SK-N-MC (cell line): ENCODE data around the gene SLC27A3.

ENCODE experiments used
- DNase-seq: peaks from one replicate; pipeline ENCODE4 v3.0.0-alpha.2; 2011; ENCODE audit warnings: low read depth, low spot score
- H3K27ac ChIP-seq: fragments of 200-600 bp; sonication (generic); 2 replicates; pipeline ENCODE4 v1.5.1; 2016; ENCODE audit warnings: mixed run types
- H3K36me3 ChIP-seq: fragments of 200-600 bp; sonication (generic); 2 replicates; pipeline ENCODE4 v1.6.1; 2017; ENCODE audit warnings: antibody characterized with exemption, low read length, mixed read lengths; ENCODE audit not compliant: insufficient read depth
- H3K4me3 ChIP-seq: fragments of 200-600 bp; sonication (generic); 2 replicates; pipeline ENCODE4 v1.5.1; 2016
- H3K9ac ChIP-seq: fragments of 200-600 bp; sonication (generic); 2 replicates; pipeline ENCODE4 v1.8.0; 2017; ENCODE audit warnings: mixed run types, mixed read lengths; ENCODE audit not compliant: insufficient read length
- H3K9me3 ChIP-seq: fragments of 200-600 bp; sonication (generic); 2 replicates; pipeline ENCODE4 v1.6.1; 2017; ENCODE audit warnings: low read depth, mild to moderate bottlenecking, antibody characterized with exemption, low read length, moderate library complexity, mixed read lengths
- EZH2 ChIP-seq: fragments of 200-600 bp; sonication (generic); IDR thresholded peaks from one replicate; pipeline ENCODE4 v1.6.1; 2017; ENCODE audit warnings: antibody characterized with exemption
- FOXP2 ChIP-seq: optimal IDR thresholded peaks from 2 replicates; pipeline ENCODE3; 2011; ENCODE audit warnings: mild to moderate bottlenecking, moderate library complexity; ENCODE audit not compliant: insufficient read depth; ENCODE audit errors: extremely low read length, control extremely low read depth
- POLR2AphosphoS5 ChIP-seq: IDR thresholded peaks from 2 replicates; pipeline ENCODE4 v1.6.1; 2012; ENCODE audit warnings: mild to moderate bottlenecking, low read depth, low read length, borderline replicate concordance

Gene SLC27A3

DNA sequence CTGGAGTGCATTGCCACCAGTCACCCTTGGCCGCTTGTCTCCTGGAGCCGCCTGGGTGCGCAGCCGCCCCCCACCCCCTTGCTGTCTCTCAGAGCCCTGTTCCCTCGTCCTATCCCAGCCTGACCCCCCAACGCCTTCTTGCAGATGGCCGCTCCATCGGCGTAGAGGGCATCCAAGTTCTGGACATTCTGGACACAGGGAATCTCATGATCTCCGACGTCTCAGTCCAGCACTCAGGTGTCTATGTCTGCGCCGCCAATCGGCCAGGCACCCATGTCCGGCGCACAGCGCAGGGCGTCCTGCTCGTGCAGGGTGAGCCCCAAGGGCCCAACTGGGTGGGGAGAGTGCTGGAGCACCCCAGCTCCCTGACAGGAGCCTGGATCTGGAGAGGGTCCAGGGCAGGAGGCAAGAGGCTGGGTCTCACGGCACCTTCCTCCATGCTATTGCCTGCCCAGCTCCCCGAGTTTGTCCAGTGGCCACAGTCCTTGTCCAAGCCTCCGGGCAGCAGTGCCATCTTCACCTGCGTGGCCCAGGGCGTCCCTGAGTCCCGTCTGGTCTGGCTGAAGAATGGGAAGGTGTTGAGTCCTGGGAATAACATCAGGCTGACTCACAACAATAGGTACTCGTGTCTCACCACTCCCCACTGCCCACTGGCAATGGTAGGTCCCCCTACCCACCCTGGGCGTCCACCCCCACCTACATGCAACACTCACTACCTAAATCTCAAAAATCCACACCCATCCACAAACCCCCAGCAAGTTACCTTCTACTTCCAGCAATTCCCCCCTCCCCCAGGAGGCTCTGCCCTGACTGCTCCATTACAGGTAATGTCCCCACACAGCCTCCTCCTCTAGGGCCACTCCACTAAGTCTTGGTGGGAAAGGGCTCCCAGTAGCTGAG lies 24.6 kb downstream of the SLC27A3 start:
- Histone ChIP-seq H3K9ac (no peak overlapping the region), H3K4me3 (no peak overlapping the region), H3K36me3 (no peaks in the 10 kb centered on the region), H3K9me3 (no peaks in the 10 kb centered on the region), H3K27ac (no peak overlapping the region)
- DNase-seq: no peak
- TF ChIP-seq FOXP2: no peak
- TF ChIP-seq POLR2AphosphoS5: no peak
- no peak for TF ChIP-seq EZH2

GRCh38 chr1:153800516-153800915 lies 25.3 kb downstream of the SLC27A3 start:
- TF ChIP-seq EZH2: no peak
- TF ChIP-seq FOXP2: no peak
- no peak for TF ChIP-seq POLR2AphosphoS5
- Histone ChIP-seq H3K9me3 (no peaks in the 10 kb centered on the region), H3K9ac (no peak overlapping the region), H3K4me3 (no peak overlapping the region), H3K27ac (no peak overlapping the region), H3K36me3 (no peaks in the 10 kb centered on the region)
- DNase-seq: no peak

DNA sequence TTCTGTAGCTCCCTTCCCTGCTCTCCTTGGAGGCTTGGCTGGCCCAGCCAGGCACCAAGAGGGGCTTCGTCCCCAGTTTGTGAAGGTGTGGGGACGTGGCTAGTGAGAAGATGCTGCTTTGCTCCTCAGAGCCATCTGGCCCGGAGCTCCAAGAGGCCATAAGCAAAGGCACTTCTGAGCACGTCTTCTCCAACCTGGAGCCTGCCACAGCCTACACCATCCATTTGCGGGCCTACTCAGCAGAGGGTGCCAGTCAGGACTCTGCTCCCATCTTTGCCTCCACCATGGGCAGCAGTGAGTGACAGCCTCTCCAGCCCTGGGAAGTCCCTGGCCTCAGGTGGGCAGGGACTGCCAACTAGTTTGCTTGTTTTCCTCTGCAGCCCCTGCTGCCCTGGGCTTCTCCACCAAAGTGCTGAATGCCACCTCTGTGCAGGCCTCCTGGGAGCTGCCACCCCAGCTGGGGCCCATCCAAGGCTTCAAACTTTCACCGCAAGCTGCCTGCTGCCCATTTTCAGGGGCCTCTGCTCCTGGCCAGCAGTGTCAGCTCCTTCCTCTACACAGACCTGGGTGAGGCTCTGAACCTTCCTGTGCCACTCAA lies 25.9 kb downstream of the SLC27A3 start:
- Histone ChIP-seq H3K4me3 (no peak overlapping the region), H3K36me3 (no peaks in the 10 kb centered on the region), H3K27ac (no peak overlapping the region), H3K9me3 (no peaks in the 10 kb centered on the region), H3K9ac (no peak overlapping the region)
- TF ChIP-seq POLR2AphosphoS5 (no peak), FOXP2 (no peak), EZH2 (no peak)
- no peak for DNase-seq

GRCh38 chr1:153801786-153802697 lies 26.8 kb downstream of the SLC27A3 start:
- H3K9me3 ChIP-seq: no peaks in the 10 kb centered on the region
- no peak for TF ChIP-seq EZH2
- TF ChIP-seq FOXP2: no peak
- TF ChIP-seq POLR2AphosphoS5: no peak
- no peak overlapping the region for H3K27ac ChIP-seq
- no peak overlapping the region for H3K9ac ChIP-seq
- DNase-seq: no peak
- H3K4me3 ChIP-seq: no peak overlapping the region
- H3K36me3 ChIP-seq: peaks cover 2% of the 10 kb centered on the region; the same call in 1 of the 2 replicates

GRCh38 chr1:153803470-153804056 lies 28.4 kb downstream of the SLC27A3 start:
- TF ChIP-seq EZH2 (no peak), FOXP2 (no peak), POLR2AphosphoS5 (no peak)
- no peaks in the 10 kb centered on the region for H3K9me3 ChIP-seq
- no peak overlapping the region for H3K9ac ChIP-seq
- peaks cover 6% of the 10 kb centered on the region; the same call in 1 of the 2 replicates for H3K36me3 ChIP-seq
- H3K4me3 ChIP-seq: no peak overlapping the region
- no peak for DNase-seq
- no peak overlapping the region for H3K27ac ChIP-seq

DNA sequence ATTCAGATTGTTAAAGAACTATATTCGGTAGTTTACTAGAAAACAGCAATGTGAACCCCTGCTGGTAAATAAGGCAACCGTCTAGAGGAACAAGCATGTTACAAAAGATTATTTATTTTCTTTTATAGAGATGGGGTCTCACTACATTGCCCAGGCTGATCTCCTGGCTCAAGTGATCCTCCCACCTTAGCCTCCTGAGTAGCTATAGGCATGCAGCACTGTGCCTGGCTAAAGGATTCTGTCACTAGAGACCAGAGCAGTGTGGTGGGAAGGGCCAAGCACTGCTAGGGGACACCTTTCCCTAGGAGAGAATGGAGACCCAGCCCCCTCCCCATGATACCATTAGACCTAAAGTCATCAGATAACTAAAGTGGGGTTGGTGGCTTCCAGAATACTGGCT lies 28.9 kb downstream of the SLC27A3 start:
- H3K9me3 ChIP-seq: no peaks in the 10 kb centered on the region
- H3K9ac ChIP-seq: no peak overlapping the region
- H3K27ac ChIP-seq: no peak overlapping the region

GRCh38 chr1:153805042-153805745 lies 30.0 kb downstream of the SLC27A3 start:
- DNase-seq: no peak
- TF ChIP-seq EZH2 (no peak), FOXP2 (no peak), POLR2AphosphoS5 (no peak)
- no peak overlapping the region for H3K9ac ChIP-seq
- no peak overlapping the region for H3K4me3 ChIP-seq
- peak overlapping the region; percentile 73 for H3K27ac ChIP-seq
- H3K9me3 ChIP-seq: no peaks in the 10 kb centered on the region
- peaks cover 14% of the 10 kb centered on the region; the same call in 1 of the 2 replicates for H3K36me3 ChIP-seq

More for the DNA sequence above, 28.9 kb downstream of the SLC27A3 start:
- no peak for DNase-seq
- TF ChIP-seq FOXP2: no peak
- TF ChIP-seq POLR2AphosphoS5: no peak
- TF ChIP-seq EZH2: no peak
- H3K36me3 ChIP-seq: peaks cover 9% of the 10 kb centered on the region; the same call in 1 of the 2 replicates
- H3K4me3 ChIP-seq: no peak overlapping the region
